GM12878 (cell line): Measurements from ENCODE around the gene COL6A3. TPM values are rescaled to one million over a fixed set of nuclear protein-coding genes. Genes with fewer than 3 reads are reported as not detected.

Experiments
- ATAC-seq: fragments of 200-7000 bp; cut with Tn5 transposase; 3 replicates; pipeline ENCODE4 v1.9.1; 2020; ENCODE audit warnings: mild to moderate bottlenecking, moderate library complexity
- BruUV-seq: library from RNA; stranded (reverse); fragments of 400-500 nt; replicated peaks from 2 replicates; lab custom pipeline; 2021; lab: Mats Ljungman, UMichigan
- CTCF ChIA-PET: fragments of 300-600 bp; sonication (Branson Sonifier 250); formaldehyde crosslinking; extraction: SDS; loops from one replicate; lab custom pipeline; 2021; ENCODE audit warnings: inconsistent platforms; lab: Yijun Ruan, JAX
- POLR2A ChIA-PET: fragments of 350-600 bp; formaldehyde crosslinking; extraction: SDS; loops from one replicate; lab custom pipeline; 2021; ENCODE audit warnings: inconsistent platforms; lab: Charles Lee
- RAD21 ChIA-PET: fragments of 300-600 bp; sonication (Branson Sonifier 250); formaldehyde crosslinking; loops from one replicate; lab custom pipeline; 2023; ENCODE audit warnings: antibody characterized with exemption; ENCODE audit not compliant: unreplicated experiment; lab: Charles Lee
- SMC1A ChIA-PET: fragments of 300-600 bp; sonication (Branson Sonifier 250); formaldehyde crosslinking; loops from one replicate; lab custom pipeline; 2023; ENCODE audit not compliant: unreplicated experiment, uncharacterized antibody; lab: Charles Lee
- DNase-seq: peaks from one replicate; pipeline ENCODE4 v3.0.0-alpha.2; 2011; ENCODE audit warnings: low read depth, low spot score
- FAIRE-seq: peaks from 3 replicates; lab custom pipeline; 2011; peaks lifted over from hg19 to GRCh38; lab: Jason Lieb, UNC
- H2AFZ ChIP-seq: 2 replicates; pipeline ENCODE4 v1.6.0; 2011; ENCODE audit warnings: low read depth, low read length, control low read depth; ENCODE audit not compliant: control insufficient read depth
- H3K27ac ChIP-seq: 2 replicates; pipeline ENCODE4 v1.5.1; 2011; ENCODE audit warnings: control low read depth; ENCODE audit not compliant: control insufficient read depth, insufficient read depth
- H3K27me3 ChIP-seq, 2 experiments: replicated peaks in 1 of 2; 2 replicates each; pipeline versions ENCODE4 v1.6.0 to v1.6.1; 2011; ENCODE audit warnings: low read length in 1 of 2; ENCODE audit not compliant: control insufficient read depth in 2 of 2, insufficient read depth in 2 of 2
- H3K36me3 ChIP-seq, 2 experiments: 2 replicates each; pipeline ENCODE4 v1.5.1; 2011; ENCODE audit warnings: low read length in 1 of 2; ENCODE audit not compliant: control insufficient read depth in 2 of 2, insufficient read depth in 2 of 2
- H3K4me1 ChIP-seq: 2 replicates; pipeline ENCODE4 v1.6.1; 2011; ENCODE audit warnings: mild to moderate bottlenecking, low read length, moderate library complexity, mixed read lengths; ENCODE audit not compliant: control insufficient read depth, insufficient read depth
- H3K4me2 ChIP-seq: 2 replicates; pipeline ENCODE4 v1.6.0; 2011; ENCODE audit warnings: control low read depth; ENCODE audit not compliant: control insufficient read depth, insufficient read depth
- H3K4me3 ChIP-seq: fragments of 200-600 bp; sonication (generic); 2 replicates; pipeline ENCODE4 v1.5.1; 2016
- H3K79me2 ChIP-seq: 2 replicates; pipeline ENCODE4 v1.6.0; 2011; ENCODE audit warnings: low read length; ENCODE audit not compliant: control insufficient read depth, insufficient read depth
- H3K9ac ChIP-seq: 2 replicates; pipeline ENCODE4 v1.8.0; 2011; ENCODE audit warnings: low read length, control low read depth, mixed read lengths; ENCODE audit not compliant: control insufficient read depth, insufficient read depth
- H3K9me3 ChIP-seq: replicated peaks from 3 replicates; pipeline ENCODE4 v1.5.1; 2011; ENCODE audit warnings: mild to moderate bottlenecking, low read length; ENCODE audit not compliant: control insufficient read depth, insufficient read depth
- H4K20me1 ChIP-seq: 2 replicates; pipeline ENCODE4 v1.6.0; 2011; ENCODE audit not compliant: control insufficient read depth, insufficient read depth
- CREM ChIP-seq: IDR thresholded peaks from 2 replicates; pipeline ENCODE4 v1.6.1; 2014; ENCODE audit warnings: antibody characterized with exemption, low read depth
- CTCF ChIP-seq, 3 experiments: IDR thresholded peaks in 2 of 3; conservative IDR thresholded peaks in 1 of 3; 2 replicates each; pipeline ENCODE4 v1.5.1; 2011; ENCODE audit warnings: low read depth in 3 of 3, low read length in 3 of 3, mild to moderate bottlenecking in 3 of 3, control low read depth in 2 of 3, moderate library complexity in 2 of 3, inconsistent platforms in 1 of 3, mixed read lengths in 1 of 3; ENCODE audit not compliant: control insufficient read depth in 2 of 3, insufficient read depth in 1 of 3; ENCODE audit errors: extremely low read depth in 1 of 3
- FOXK2 ChIP-seq: fragments of 450-650 bp; IDR thresholded peaks from 2 replicates; pipeline ENCODE4 v1.6.1; 2017; ENCODE audit warnings: mild to moderate bottlenecking, moderate library complexity
- KDM1A ChIP-seq: fragments of 200-600 bp; sonication (generic); IDR thresholded peaks from 2 replicates; pipeline ENCODE4 v1.6.1; 2016; ENCODE audit warnings: borderline replicate concordance
- MLLT1 ChIP-seq: fragments of 450-650 bp; IDR thresholded peaks from 2 replicates; pipeline ENCODE4 v1.6.1; 2016; ENCODE audit warnings: mild to moderate bottlenecking
- NFXL1 ChIP-seq: fragments of 450-650 bp; IDR thresholded peaks from 2 replicates; pipeline ENCODE4 v1.6.1; 2017; ENCODE audit warnings: antibody characterized with exemption, mild to moderate bottlenecking, borderline replicate concordance
- NFYA ChIP-seq: IDR thresholded peaks from 2 replicates; pipeline ENCODE4 v1.6.1; 2011; ENCODE audit warnings: low read depth, mild to moderate bottlenecking, low read length, improper control_type of control experiment, borderline replicate concordance
- NFYB ChIP-seq: IDR thresholded peaks from 2 replicates; pipeline ENCODE4 v1.6.1; 2011; ENCODE audit warnings: low read depth, mild to moderate bottlenecking, low read length, improper control_type of control experiment, moderate library complexity; ENCODE audit not compliant: insufficient read depth
- RBBP5 ChIP-seq: fragments of 200-600 bp; sonication (generic); conservative IDR thresholded peaks from 2 replicates; pipeline ENCODE4 v1.6.1; 2016
- SIN3A ChIP-seq: IDR thresholded peaks from 2 replicates; pipeline ENCODE4 v1.6.1; 2012; ENCODE audit warnings: low read depth, low read length, improper control_type of control experiment
- TAF1 ChIP-seq: IDR thresholded peaks from 2 replicates; pipeline ENCODE4 v1.6.1; 2011; ENCODE audit warnings: mild to moderate bottlenecking, low read depth, low read length, borderline replicate concordance
- ZNF24 ChIP-seq: fragments of 450-650 bp; IDR thresholded peaks from 2 replicates; pipeline ENCODE4 v1.6.1; 2017; ENCODE audit warnings: antibody characterized with exemption, mild to moderate bottlenecking
- WGBS: methylation state at CpG from one replicate; pipeline ENCODE4 v1.1.6; 2016; ENCODE audit warnings: low lambda C conversion rate; ENCODE audit not compliant: insufficient replicate concordance, insufficient coverage; ENCODE audit errors: missing lambda C conversion rate; 5-methylcytosine and 5-hydroxymethylcytosine counted together
- in situ Hi-C: fragments of 300-500 bp; cut with MboI; formaldehyde crosslinking; loops from 9 replicates; pipeline ENCODE4 v1.14.3; 2018; ENCODE audit warnings: mixed read lengths
- intact Hi-C: fragments of 100-400 bp; cut with micrococcal nuclease; formaldehyde crosslinking; loops from one replicate; pipeline ENCODE4 v1.14.2; 2022; ENCODE audit not compliant: unreplicated experiment
- polyA plus RNA-seq, 11 experiments: library from polyadenylated mRNA; depleted of rRNA in 4 of 11; unstranded in 6 of 11; stranded (reverse) in 5 of 11; fragments of >200 nt; fragmentation: Nextera tagmentation in 4 of 11; fragmentation: Illumina TruSeq in 1 of 11; extraction: Ambion mirVana in 4 of 11; extraction: Trizol in 1 of 11; gene quantifications; 1 replicate in 1 of 11; 2 replicates in 10 of 11; pipeline versions ENCODE4 v1.2.1 to v1.2.3, GENCODE V29; 2011 to 2016; ENCODE audit warnings: inconsistent platforms in 2 of 11, missing spikeins in 2 of 11, low read depth in 1 of 11
- total RNA-seq, 4 experiments: library from RNA; depleted of rRNA in 3 of 4; stranded (reverse); fragments of >200 nt in 3 of 4; fragmentation: Illumina TruSeq in 1 of 4; extraction: Trizol in 1 of 4; gene quantifications; 2 replicates each; pipeline versions ENCODE4 v1.2.1 to v1.2.3, GENCODE V29; 2013 to 2021

COL6A3 gene
- total and polyA plus RNA-seq, 10 of the 15 experiments (the other 5 are each of a cell fraction or from before 2014, with no cell fraction given) = 0.01 to 0.51 (median 0.09) TPM; not detected in 4

- TF ChIP-seq CTCF (IDR thresholded peaks at IDR 0.05 in 2 of 3, conservative IDR thresholded peaks at IDR 0.05 in 1 of 3; ENCODE audit: control insufficient read depth in 2 of 3, extremely low read depth in 1 of 3, insufficient read depth in 1 of 3, low read depth in 3 of 3, low read length in 3 of 3) = no peak
Measured at GRCh38 chr2:237408335-237409000, 5.5 kb downstream of the COL6A3 start (continued).

- Histone ChIP-seq H3K4me1 (no peaks in the 10 kb centered on the region), H3K4me2 (no peak overlapping the region), H3K27me3 (peaks cover 2 to 3% of the 10 kb centered on the region in 2 experiments; a peak in 2 of 4 replicates), H3K27ac (no peak overlapping the region), H4K20me1 (no peaks in the 10 kb centered on the region), H3K79me2 (no peaks in the 10 kb centered on the region), H2AFZ (no peak overlapping the region), H3K36me3 (no peaks in the 10 kb centered on the region), H3K9ac (no peak overlapping the region), H3K4me3 (no peak overlapping the region), H3K9me3 (no peaks in the 10 kb centered on the region)
- BruUV-seq = no TSS peak
- SMC1A ChIA-PET = no interaction called here
- CTCF ChIA-PET = interaction anchor here (1.7 kb wide), 1 partner anchor 14 kb away, joined by 5 read pairs; no protein-coding TSS in a partner anchor
- DNase-seq = no peak
- 43% methylated on average over 4 of the region's 4 CpGs for WGBS
- no peak for ATAC-seq
- TF ChIP-seq KDM1A = no peak
- TF ChIP-seq NFXL1 = no peak
- no peak for TF ChIP-seq CREM
- TF ChIP-seq RBBP5 = no peak
- no peak for TF ChIP-seq NFYA
- no peak for TF ChIP-seq NFYB
- no peak for TF ChIP-seq ZNF24
- TF ChIP-seq TAF1 = no peak
- TF ChIP-seq MLLT1 = no peak
- TF ChIP-seq SIN3A = no peak
- TF ChIP-seq FOXK2 = no peak
- intact Hi-C loops (loop anchor here (2.0 kb wide), 1 partner anchor 253 kb away; no protein-coding TSS in a partner anchor), in situ Hi-C loops (no loop called here)
- no peak for FAIRE-seq
- POLR2A ChIA-PET = no interaction called here
- RAD21 ChIA-PET = interaction anchor here (1.0 kb wide), 1 partner anchor 285 kb away, joined by 3 read pairs; no protein-coding TSS in a partner anchor
Measured at GRCh38 chr2:237407700-237408099, 6.3 kb downstream of the COL6A3 start.
